ENCODE data around the gene BACH2.
A peak's percentile ranks its signal among the peaks of the same experiment; 100 is the strongest.

The BACH2 gene

DNA sequence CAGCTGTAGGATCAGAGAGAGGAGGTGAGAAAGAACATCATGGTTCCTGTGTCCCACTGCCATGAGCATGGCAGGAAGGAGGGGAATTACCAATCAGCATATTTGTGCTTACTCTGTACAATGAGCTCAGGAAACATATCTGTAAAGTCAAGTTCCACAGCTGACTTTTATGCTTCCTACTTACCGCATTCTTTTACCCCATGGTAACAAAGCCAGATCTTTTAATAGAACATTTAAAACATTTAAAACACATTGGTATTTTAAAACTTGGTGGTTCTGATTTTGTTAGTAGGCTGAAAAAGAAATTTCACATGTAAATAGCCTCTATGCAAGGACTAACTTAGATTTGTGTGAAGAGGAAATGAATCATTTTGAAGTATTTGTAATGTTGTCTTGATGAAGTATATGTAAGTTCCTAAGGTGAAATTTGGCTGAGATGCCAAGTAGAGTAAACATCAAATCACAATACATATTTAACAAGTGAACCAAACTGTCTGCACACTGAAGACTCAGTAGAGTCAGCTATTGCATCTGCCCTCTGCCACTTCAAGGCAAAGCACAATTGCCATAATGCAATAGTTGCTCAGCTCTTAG is 287.6 kb downstream of the BACH2 start:
- TF ChIP-seq, protein P1, sequence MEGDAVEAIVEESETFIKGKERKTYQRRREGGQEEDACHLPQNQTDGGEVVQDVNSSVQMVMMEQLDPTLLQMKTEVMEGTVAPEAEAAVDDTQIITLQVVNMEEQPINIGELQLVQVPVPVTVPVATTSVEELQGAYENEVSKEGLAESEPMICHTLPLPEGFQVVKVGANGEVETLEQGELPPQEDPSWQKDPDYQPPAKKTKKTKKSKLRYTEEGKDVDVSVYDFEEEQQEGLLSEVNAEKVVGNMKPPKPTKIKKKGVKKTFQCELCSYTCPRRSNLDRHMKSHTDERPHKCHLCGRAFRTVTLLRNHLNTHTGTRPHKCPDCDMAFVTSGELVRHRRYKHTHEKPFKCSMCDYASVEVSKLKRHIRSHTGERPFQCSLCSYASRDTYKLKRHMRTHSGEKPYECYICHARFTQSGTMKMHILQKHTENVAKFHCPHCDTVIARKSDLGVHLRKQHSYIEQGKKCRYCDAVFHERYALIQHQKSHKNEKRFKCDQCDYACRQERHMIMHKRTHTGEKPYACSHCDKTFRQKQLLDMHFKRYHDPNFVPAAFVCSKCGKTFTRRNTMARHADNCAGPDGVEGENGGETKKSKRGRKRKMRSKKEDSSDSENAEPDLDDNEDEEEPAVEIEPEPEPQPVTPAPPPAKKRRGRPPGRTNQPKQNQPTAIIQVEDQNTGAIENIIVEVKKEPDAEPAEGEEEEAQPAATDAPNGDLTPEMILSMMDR (conservative IDR thresholded peaks at IDR 0.05; ENCODE audit: control insufficient read depth, insufficient read depth, low read depth, low read length): no peak
- no peak overlapping the region for H3K4me3 ChIP-seq (ENCODE audit: control insufficient read depth, low read depth, low read length)
- peak; percentile 73 for DNase-seq (ENCODE audit: low read depth)

DNA sequence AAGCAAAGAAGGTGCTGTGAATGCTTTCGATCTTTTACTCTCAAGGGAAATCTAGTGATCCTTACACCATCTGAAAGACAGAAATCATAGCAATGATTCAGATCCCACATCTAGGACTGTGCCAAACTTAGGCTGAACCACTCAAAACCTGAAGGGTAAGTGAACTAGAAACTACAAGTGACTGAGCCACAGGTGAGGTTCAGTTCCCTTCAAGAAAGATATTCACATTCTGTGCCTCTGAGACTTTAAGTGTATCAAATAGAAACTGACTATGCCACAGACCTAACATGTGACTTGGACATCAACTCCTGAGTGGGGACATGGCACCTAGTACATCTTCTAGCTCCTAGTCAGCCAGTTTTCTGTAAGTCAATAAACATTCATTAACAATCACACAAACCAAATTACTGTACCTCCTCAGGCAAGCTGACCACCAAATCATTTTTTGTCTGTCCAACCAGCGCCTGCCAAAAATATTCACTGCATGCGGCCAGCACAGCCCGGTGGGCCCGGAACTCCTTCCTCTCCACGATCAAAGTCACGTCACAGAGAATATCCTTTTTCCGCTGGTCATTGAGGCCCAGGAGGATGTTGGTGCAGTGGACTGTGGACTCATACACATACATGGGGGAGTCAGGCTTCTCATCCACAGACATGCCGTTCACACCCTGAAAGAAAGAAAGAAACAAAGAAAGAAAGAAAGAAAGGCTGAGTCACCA is 288.3 kb downstream of the BACH2 start:
- TF ChIP-seq, protein P1 (conservative IDR thresholded peaks at IDR 0.05; ENCODE audit: control insufficient read depth, insufficient read depth, low read depth, low read length): no peak
- no peak overlapping the region for H3K4me3 ChIP-seq (ENCODE audit: control insufficient read depth, low read depth, low read length)
- DNase-seq (ENCODE audit: low read depth): no peak

DNA sequence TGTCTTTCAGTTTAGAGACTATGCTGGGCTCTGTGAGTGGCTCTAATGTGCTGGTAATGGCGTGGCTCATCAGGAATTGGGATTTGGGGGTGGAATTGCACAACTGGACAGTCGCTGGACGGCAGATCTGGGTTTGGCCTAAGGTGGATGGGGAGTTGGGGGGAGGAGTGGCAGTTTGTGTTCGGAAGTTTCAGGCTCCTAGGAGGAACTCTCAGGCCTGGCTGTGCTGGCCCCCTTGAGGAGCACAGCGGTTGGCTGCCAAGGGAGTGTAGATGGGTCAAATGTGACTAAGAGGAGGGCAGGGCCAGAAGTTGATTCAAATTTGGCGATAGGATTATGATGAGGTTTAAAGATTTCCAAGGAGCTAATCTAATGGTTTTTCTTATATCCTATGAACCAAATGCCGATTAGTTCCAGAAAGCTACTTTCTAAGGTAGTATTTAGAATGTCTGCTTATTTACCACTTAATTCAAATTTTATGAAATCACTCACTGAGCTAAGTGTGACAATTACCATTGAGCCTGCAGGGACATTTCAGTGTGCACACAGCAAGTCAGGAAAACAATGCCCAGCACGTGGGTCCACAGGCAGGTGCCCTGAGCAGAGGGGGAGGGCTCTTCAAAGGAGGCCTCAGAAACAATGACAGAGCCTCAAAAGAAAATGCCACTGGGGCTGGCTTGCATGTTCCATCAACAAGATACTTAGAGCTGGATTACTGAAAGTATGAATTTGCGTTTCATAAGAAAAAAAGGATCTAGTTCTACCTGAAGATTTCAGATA is 291.4 kb downstream of the BACH2 start:
- TF ChIP-seq, protein P1 (conservative IDR thresholded peaks at IDR 0.05; ENCODE audit: control insufficient read depth, insufficient read depth, low read depth, low read length): no peak
- H3K4me3 ChIP-seq (ENCODE audit: control insufficient read depth, low read depth, low read length): no peak overlapping the region
- peak; percentile 84 for DNase-seq (ENCODE audit: low read depth)

DNA sequence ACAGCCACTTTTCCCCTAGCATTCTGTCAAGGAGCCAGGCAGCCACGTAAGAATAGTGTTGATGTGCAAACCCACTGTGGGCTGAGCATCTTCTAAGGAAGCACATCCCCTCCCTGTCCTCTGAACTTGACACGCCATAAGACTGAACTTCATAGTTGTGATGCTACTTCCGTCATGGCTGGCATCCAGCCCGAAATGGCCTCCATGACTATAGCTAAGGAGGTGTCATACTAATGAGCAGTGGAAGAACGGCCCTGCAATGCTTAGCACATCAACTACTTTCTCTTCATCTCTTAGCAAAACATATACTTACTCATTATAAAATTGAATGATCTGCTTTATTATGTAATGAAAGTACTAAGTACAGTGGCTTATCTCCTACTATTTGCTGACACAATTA is 292.1 kb downstream of the BACH2 start:
- TF ChIP-seq, protein P1 (conservative IDR thresholded peaks at IDR 0.05; ENCODE audit: control insufficient read depth, insufficient read depth, low read depth, low read length): no peak
- no peak overlapping the region for H3K4me3 ChIP-seq (ENCODE audit: control insufficient read depth, low read depth, low read length)
- DNase-seq (ENCODE audit: low read depth): no peak

DNA sequence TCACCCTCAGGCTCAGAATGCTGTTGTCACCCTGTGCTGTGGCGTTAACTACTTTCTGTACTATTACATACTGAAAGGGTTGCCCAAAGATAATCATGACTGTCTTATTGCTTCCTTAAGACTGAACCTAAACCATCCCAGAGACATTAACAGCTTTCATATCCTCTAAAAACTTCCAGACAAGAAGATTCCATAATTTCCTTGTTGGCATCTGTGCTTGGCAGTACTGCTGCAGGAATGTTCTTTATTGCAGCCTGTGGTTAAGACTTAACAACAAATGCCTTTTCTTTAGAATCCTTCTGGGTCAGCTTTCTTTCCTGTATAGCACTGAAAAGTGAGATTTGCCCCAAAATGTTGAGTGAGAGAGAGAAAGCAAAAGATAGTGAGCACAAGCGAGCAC is 292.7 kb downstream of the BACH2 start:
- no peak for DNase-seq (ENCODE audit: low read depth)
- TF ChIP-seq, protein P1 (conservative IDR thresholded peaks at IDR 0.05; ENCODE audit: control insufficient read depth, insufficient read depth, low read depth, low read length): no peak
- no peak overlapping the region for H3K4me3 ChIP-seq (ENCODE audit: control insufficient read depth, low read depth, low read length)

DNA sequence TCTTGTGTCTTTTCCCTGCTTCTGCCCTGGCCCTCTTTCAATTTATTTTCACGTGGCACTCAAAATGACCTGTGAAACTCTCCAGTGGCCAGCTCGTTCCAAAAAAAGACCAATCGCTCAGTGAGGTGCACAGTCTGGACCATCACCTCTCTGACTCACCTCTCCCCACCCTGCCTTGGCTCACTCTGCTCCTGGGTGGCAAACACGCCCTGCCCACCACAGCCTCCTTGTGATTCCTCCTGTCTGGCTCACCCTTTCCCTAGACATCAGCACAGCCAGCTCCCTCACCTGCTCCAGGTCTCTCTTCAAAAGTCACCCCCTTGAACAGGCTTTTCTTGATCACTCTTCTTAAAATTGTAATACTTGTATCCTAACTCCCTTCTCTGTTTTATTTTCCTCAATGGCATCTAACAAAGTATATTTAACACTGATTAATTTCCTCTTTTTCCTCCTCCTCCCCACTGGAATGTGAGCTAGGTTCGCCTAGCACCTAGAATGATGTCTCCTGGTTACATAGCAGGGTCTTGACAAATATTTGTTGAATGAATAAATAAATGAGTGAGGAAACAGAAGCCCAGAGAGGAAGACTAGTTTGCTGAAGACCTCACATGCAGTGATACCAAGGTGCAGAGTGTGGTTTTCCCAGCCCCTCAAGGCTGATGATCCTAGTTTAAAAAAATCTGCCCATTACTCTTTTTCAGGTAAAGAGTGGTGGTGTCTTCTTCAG is 293.4 kb downstream of the BACH2 start:
- TF ChIP-seq, protein P1 (conservative IDR thresholded peaks at IDR 0.05; ENCODE audit: control insufficient read depth, insufficient read depth, low read depth, low read length): no peak
- H3K4me3 ChIP-seq (ENCODE audit: control insufficient read depth, low read depth, low read length): no peak overlapping the region
- no peak for DNase-seq (ENCODE audit: low read depth)
